BJ (cell line): ENCODE results near the gene DHX30. TPM values are rescaled to one million over a fixed set of nuclear protein-coding genes. Genes with fewer than 3 reads are reported as not detected.
"Not testable (repeated sequence)": the region's sequence is repeated elsewhere in the genome, so short reads cannot be mapped to it uniquely, and the experiment has no call there.

Experiments
- CTCF ChIA-PET: fragments of 350-600 bp; formaldehyde crosslinking; extraction: SDS; loops from one replicate; lab custom pipeline; 2021; ENCODE audit warnings: antibody characterized with exemption, inconsistent platforms; lab: Yijun Ruan, JAX
- POLR2A ChIA-PET: fragments of 300-600 bp; sonication (Branson Sonifier 250); formaldehyde crosslinking; extraction: SDS; loops from one replicate; lab custom pipeline; 2021; ENCODE audit warnings: antibody characterized with exemption; lab: Charles Lee
- DNase-seq: peaks from one replicate; pipeline ENCODE4 v3.0.0-alpha.2; 2011; ENCODE audit warnings: low read depth
- H3K27me3 ChIP-seq: 2 replicates; pipeline ENCODE4 v1.6.0; 2011; ENCODE audit warnings: low read length; ENCODE audit not compliant: control insufficient read depth, insufficient read depth
- H3K36me3 ChIP-seq: 2 replicates; pipeline ENCODE4 v1.5.1; 2011; ENCODE audit warnings: low read length; ENCODE audit not compliant: control insufficient read depth, insufficient read depth
- H3K4me3 ChIP-seq: 2 replicates; pipeline ENCODE4 v1.5.1; 2011; ENCODE audit warnings: low read depth, mild to moderate bottlenecking, control low read depth, low read length
- polyA plus RNA-seq: library from polyadenylated mRNA; depleted of rRNA; stranded (reverse); fragments of >200 nt; gene quantifications from 2 replicates; pipeline ENCODE4 v1.2.3, GENCODE V29; 2011
- TF ChIP-seq, protein P1 (sequence below): IDR thresholded peaks from 2 replicates; pipeline ENCODE4 v1.5.1; 2011; ENCODE audit warnings: low read depth, mild to moderate bottlenecking, control low read depth, inconsistent platforms, low read length, moderate library complexity; ENCODE audit not compliant: insufficient read depth

DHX30 gene
- polyA plus RNA-seq, 1 experiment, result 53.4 TPM

DNA sequence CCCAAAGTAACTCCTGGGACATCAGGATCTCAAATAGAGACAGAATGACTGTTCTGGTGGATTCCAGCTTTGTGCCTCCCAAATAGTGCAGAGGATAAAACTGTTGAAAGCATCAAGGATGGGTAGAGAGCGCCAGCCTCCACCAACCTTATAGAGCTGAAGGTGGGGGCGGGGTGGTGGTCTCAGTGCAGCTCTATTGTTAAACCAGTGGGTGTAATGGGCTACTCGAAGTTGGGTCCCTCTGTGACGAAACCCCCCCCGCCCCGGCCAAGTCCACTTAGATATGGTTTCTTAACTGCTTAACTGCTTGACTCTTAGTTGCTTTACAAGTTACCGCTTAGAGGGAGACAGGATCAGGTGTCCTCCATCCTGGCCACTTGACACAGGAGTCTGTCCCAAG lies 22.7 kb downstream of the DHX30 start:
- H3K27me3 ChIP-seq, result no peaks in the 10 kb centered on the region
- peak overlapping the region; percentile 94 for H3K4me3 ChIP-seq
- H3K36me3 ChIP-seq, result peaks cover 11% of the 10 kb centered on the region
- POLR2A ChIA-PET, result interaction anchor here (0.6 kb wide), 2 partner anchors 13 to 161 kb away, joined by 3 to 8 read pairs; no protein-coding TSS in a partner anchor
- DNase-seq, result no peak
- CTCF ChIA-PET, result interaction anchor here (0.6 to 4.4 kb wide), 21 partner anchors 8 to 332 kb away, joined by 3 to 44 read pairs (median 5); partner anchors contain the start of gene DHX30
- TF ChIP-seq, protein P1, sequence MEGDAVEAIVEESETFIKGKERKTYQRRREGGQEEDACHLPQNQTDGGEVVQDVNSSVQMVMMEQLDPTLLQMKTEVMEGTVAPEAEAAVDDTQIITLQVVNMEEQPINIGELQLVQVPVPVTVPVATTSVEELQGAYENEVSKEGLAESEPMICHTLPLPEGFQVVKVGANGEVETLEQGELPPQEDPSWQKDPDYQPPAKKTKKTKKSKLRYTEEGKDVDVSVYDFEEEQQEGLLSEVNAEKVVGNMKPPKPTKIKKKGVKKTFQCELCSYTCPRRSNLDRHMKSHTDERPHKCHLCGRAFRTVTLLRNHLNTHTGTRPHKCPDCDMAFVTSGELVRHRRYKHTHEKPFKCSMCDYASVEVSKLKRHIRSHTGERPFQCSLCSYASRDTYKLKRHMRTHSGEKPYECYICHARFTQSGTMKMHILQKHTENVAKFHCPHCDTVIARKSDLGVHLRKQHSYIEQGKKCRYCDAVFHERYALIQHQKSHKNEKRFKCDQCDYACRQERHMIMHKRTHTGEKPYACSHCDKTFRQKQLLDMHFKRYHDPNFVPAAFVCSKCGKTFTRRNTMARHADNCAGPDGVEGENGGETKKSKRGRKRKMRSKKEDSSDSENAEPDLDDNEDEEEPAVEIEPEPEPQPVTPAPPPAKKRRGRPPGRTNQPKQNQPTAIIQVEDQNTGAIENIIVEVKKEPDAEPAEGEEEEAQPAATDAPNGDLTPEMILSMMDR, result no peak

DNA sequence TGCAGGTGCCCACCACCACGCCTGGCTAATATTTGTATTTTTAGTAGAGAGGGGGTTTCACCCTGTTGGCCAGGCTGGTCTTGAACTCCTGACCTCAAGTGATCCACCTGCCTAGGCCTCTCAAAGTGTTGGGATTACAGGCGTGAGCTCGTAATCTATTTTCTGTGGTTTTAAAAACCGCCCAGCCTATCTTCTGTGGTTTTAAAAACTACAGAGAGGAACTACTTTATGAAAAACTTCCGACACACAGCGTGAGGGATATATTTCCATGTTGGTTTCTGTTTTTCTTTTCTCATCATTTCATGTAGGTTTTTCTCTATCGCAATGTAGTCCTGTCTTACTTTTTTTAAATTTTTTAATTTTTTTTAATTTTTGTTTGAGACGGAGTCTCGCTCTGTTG lies 26.5 kb downstream of the DHX30 start:
- H3K4me3 ChIP-seq, POLR2A ChIA-PET, H3K27me3 ChIP-seq, DNase-seq: not testable (repeated sequence)
- peaks cover 18% of the 10 kb centered on the region for H3K36me3 ChIP-seq
- CTCF ChIA-PET, result interaction anchor here (0.6 kb wide), 1 partner anchor 35 kb away, joined by 3 read pairs; no protein-coding TSS in a partner anchor

GRCh38 chr3:47836986-47837385 lies 34.0 kb downstream of the DHX30 start:
- POLR2A ChIA-PET, result no interaction called here
- TF ChIP-seq, protein P1, result no peak
- CTCF ChIA-PET, result interaction anchor here (0.6 to 4.7 kb wide), 18 partner anchors 9 to 322 kb away, joined by 3 to 44 read pairs (median 4); no protein-coding TSS in a partner anchor
- H3K4me3 ChIP-seq, result no peak overlapping the region
- H3K36me3 ChIP-seq, result peaks cover 28% of the 10 kb centered on the region
- no peaks in the 10 kb centered on the region for H3K27me3 ChIP-seq
- DNase-seq, result no peak

- H3K27me3 ChIP-seq, result no peaks in the 10 kb centered on the region
- DNase-seq, result no peak
- TF ChIP-seq, protein P1, result no peak
- ChIA-PET POLR2A (interaction anchor here (0.7 kb wide), 1 partner anchor 13 kb away, joined by 8 read pairs; no protein-coding TSS in a partner anchor), CTCF (interaction anchor here (0.8 to 4.7 kb wide), 10 partner anchors 12 to 320 kb away, joined by 3 to 35 read pairs (median 7); no protein-coding TSS in a partner anchor)
- H3K36me3 ChIP-seq, result peaks cover 36% of the 10 kb centered on the region
- no peak overlapping the region for H3K4me3 ChIP-seq
Measured at GRCh38 chr3:47838503-47838902, 35.6 kb downstream of the DHX30 start.

GRCh38 chr3:47841786-47842349 lies 38.9 kb downstream of the DHX30 start:
- TF ChIP-seq, protein P1, result no peak
- DNase-seq, result no peak
- ChIA-PET POLR2A (no interaction called here), CTCF (interaction anchor here (2.1 to 3.1 kb wide), 2 partner anchors 17 to 310 kb away, joined by 9 to 13 read pairs; no protein-coding TSS in a partner anchor)
- H3K4me3 ChIP-seq, result no peak overlapping the region
- peaks cover 46% of the 10 kb centered on the region for H3K36me3 ChIP-seq
- H3K27me3 ChIP-seq, result no peaks in the 10 kb centered on the region
